H1 (cell line): ENCODE measurements around the gene KPNA4. TPM values are rescaled to one million over a fixed set of nuclear protein-coding genes. Genes with fewer than 3 reads are reported as not detected.

Experiments used
- CTCF ChIA-PET: fragments of 300-600 bp; sonication (Branson Sonifier 250); formaldehyde crosslinking; loops from one replicate; lab custom pipeline; 2021; ENCODE audit not compliant: partially characterized antibody; lab: Charles Lee
- POLR2A ChIA-PET: fragments of 300-600 bp; sonication (Branson Sonifier 250); formaldehyde crosslinking; loops from one replicate; lab custom pipeline; 2021; ENCODE audit warnings: inconsistent platforms; ENCODE audit not compliant: partially characterized antibody; lab: Charles Lee
- DNase-seq, 2 experiments: peaks; one replicate each; pipeline versions ENCODE4 v3.0.0 to v3.0.0-alpha.2; 2010 to 2022; ENCODE audit warnings: low spot score in 2 of 2, low read depth in 1 of 2, mixed read lengths in 1 of 2
- FAIRE-seq: peaks from 2 replicates; lab custom pipeline; 2011; peaks lifted over from hg19 to GRCh38; lab: Jason Lieb, UNC
- H2AFZ ChIP-seq: 2 replicates; pipeline ENCODE4 v1.8.1; 2012; ENCODE audit warnings: low read length, inconsistent platforms
- H2AK5ac ChIP-seq: 2 replicates; pipeline ENCODE4 v1.6.1; 2013; ENCODE audit warnings: low read depth, low read length
- H2BK120ac ChIP-seq: replicated peaks from 2 replicates; pipeline ENCODE3; 2013; ENCODE audit warnings: low read depth, low read length, inconsistent platforms
- H2BK12ac ChIP-seq: 2 replicates; pipeline ENCODE4 v1.6.1; 2013; ENCODE audit warnings: low read depth, low read length
- H2BK15ac ChIP-seq: 2 replicates; pipeline ENCODE4 v1.6.1; 2013; ENCODE audit warnings: low read length
- H2BK20ac ChIP-seq: 2 replicates; pipeline ENCODE4 v1.6.1; 2013; ENCODE audit warnings: low read length
- H2BK5ac ChIP-seq: 2 replicates; pipeline ENCODE4 v1.6.1; 2013; ENCODE audit warnings: low read depth, low read length
- H3K14ac ChIP-seq: 2 replicates; pipeline ENCODE4 v1.6.1; 2013; ENCODE audit warnings: inconsistent platforms; ENCODE audit not compliant: insufficient read length
- H3K18ac ChIP-seq: 2 replicates; pipeline ENCODE4 v1.6.1; 2013; ENCODE audit warnings: low read length; ENCODE audit errors: extremely low read depth
- H3K23ac ChIP-seq: 2 replicates; pipeline ENCODE4 v1.6.1; 2013; ENCODE audit warnings: inconsistent platforms; ENCODE audit not compliant: insufficient read length
- H3K23me2 ChIP-seq: 2 replicates; pipeline ENCODE4 v1.6.1; 2013; ENCODE audit warnings: low read depth, low read length
- H3K27ac ChIP-seq: 2 replicates; pipeline ENCODE4 v1.6.1; 2011; ENCODE audit warnings: low read depth, low read length, inconsistent platforms
- H3K27me3 ChIP-seq, 4 experiments: replicated peaks in 1 of 4; 1 replicate in 1 of 4; 2 replicates in 3 of 4; pipeline versions ENCODE4 v1.6.1 to v1.8.1; 2011 to 2013; ENCODE audit warnings: low read length in 3 of 4, mild to moderate bottlenecking in 3 of 4, inconsistent platforms in 2 of 4, mixed read lengths in 2 of 4, moderate library complexity in 1 of 4; ENCODE audit not compliant: control insufficient read depth in 3 of 4, insufficient read depth in 3 of 4; ENCODE audit errors: extremely low read depth in 1 of 4
- H3K36me3 ChIP-seq, 4 experiments: 2 replicates each; pipeline versions ENCODE4 v1.6.1 to v1.8.1; 2011 to 2013; ENCODE audit warnings: mild to moderate bottlenecking in 4 of 4, low read length in 3 of 4, moderate library complexity in 2 of 4, control low read depth in 1 of 4, inconsistent platforms in 1 of 4; ENCODE audit not compliant: insufficient read depth in 4 of 4, control insufficient read depth in 2 of 4
- H3K4ac ChIP-seq: replicated peaks from 2 replicates; pipeline ENCODE3; 2013; ENCODE audit warnings: low read length, low read depth, mixed read lengths, inconsistent platforms; ENCODE audit not compliant: insufficient read length
- H3K4me1 ChIP-seq, 4 experiments: replicated peaks in 1 of 4; 1 replicate in 1 of 4; 2 replicates in 3 of 4; pipeline versions ENCODE4 v1.6.1 to v1.8.1; 2011 to 2013; ENCODE audit warnings: low read length in 3 of 4, inconsistent platforms in 2 of 4, mixed read lengths in 1 of 4; ENCODE audit not compliant: insufficient read depth in 4 of 4, control insufficient read depth in 3 of 4
- H3K4me2 ChIP-seq, 2 experiments: 2 replicates each; pipeline versions ENCODE4 v1.6.1 to v1.8.1; 2011 to 2013; ENCODE audit warnings: low read depth in 2 of 2, low read length in 2 of 2, control low read depth in 1 of 2, inconsistent platforms in 1 of 2, mild to moderate bottlenecking in 1 of 2; ENCODE audit not compliant: insufficient read depth in 1 of 2
- H3K4me3 ChIP-seq, 4 experiments: fragments of 200-600, 300-600 bp in 1 of 4; sonication (generic), shearing (Covaris generic), sonication (Bioruptor Twin) in 1 of 4; 2 replicates each; pipeline versions ENCODE4 v1.5.1 to v1.8.1; 2011 to 2016; ENCODE audit warnings: low read length in 4 of 4, low read depth in 3 of 4, control low read depth in 2 of 4, inconsistent platforms in 2 of 4, mild to moderate bottlenecking in 2 of 4, mixed read lengths in 1 of 4, moderate library complexity in 1 of 4; ENCODE audit not compliant: insufficient read depth in 2 of 4; ENCODE audit errors: extremely low read depth in 1 of 4
- H3K56ac ChIP-seq: replicated peaks from 2 replicates; pipeline ENCODE3; 2013; ENCODE audit warnings: low read depth, mild to moderate bottlenecking, mixed read lengths, low read length, inconsistent platforms; ENCODE audit not compliant: insufficient read length
- H3K79me1 ChIP-seq: 2 replicates; pipeline ENCODE4 v1.6.1; 2013; ENCODE audit warnings: low read depth, low read length, control low read depth
- H3K79me2 ChIP-seq, 2 experiments: 2 replicates each; pipeline versions ENCODE4 v1.6.1 to v1.8.1; 2012 to 2013; ENCODE audit warnings: low read length in 2 of 2, mild to moderate bottlenecking in 2 of 2, inconsistent platforms in 1 of 2; ENCODE audit not compliant: insufficient read depth in 2 of 2, control insufficient read depth in 1 of 2
- H3K9ac ChIP-seq, 4 experiments: replicated peaks in 1 of 4; 1 replicate in 1 of 4; 2 replicates in 3 of 4; pipeline versions ENCODE4 v1.6.1 to v1.8.1; 2011 to 2013; ENCODE audit warnings: low read depth in 3 of 4, low read length in 3 of 4, control low read depth in 2 of 4, mild to moderate bottlenecking in 2 of 4, moderate library complexity in 2 of 4, inconsistent platforms in 1 of 4; ENCODE audit errors: extremely low read depth in 1 of 4
- H3K9me3 ChIP-seq, 2 experiments: 2 replicates each; pipeline versions ENCODE4 v1.6.1 to v1.8.1; 2012 to 2013; ENCODE audit warnings: mild to moderate bottlenecking in 2 of 2, moderate library complexity in 2 of 2, control low read depth in 1 of 2, inconsistent platforms in 1 of 2, low read depth in 1 of 2, low read length in 1 of 2, mixed read lengths in 1 of 2; ENCODE audit not compliant: insufficient read depth in 2 of 2
- H4K20me1 ChIP-seq, 2 experiments: replicated peaks in 1 of 2; 2 replicates each; pipeline versions ENCODE3 to v1.8.1; 2011 to 2013; ENCODE audit warnings: inconsistent platforms in 2 of 2, low read length in 2 of 2, mild to moderate bottlenecking in 1 of 2; ENCODE audit not compliant: insufficient read depth in 2 of 2, control insufficient read depth in 1 of 2
- H4K5ac ChIP-seq: 2 replicates; pipeline ENCODE4 v1.6.1; 2013; ENCODE audit warnings: low read length, low read depth, mixed read lengths, inconsistent platforms; ENCODE audit not compliant: insufficient read length
- H4K8ac ChIP-seq: 2 replicates; pipeline ENCODE4 v1.8.0; 2013; ENCODE audit warnings: mild to moderate bottlenecking, moderate library complexity, low read length, inconsistent platforms; ENCODE audit not compliant: insufficient read depth; ENCODE audit errors: extremely low read depth
- H4K91ac ChIP-seq: replicated peaks from 2 replicates; pipeline ENCODE3; 2013; ENCODE audit warnings: low read length, mixed read lengths, inconsistent platforms; ENCODE audit not compliant: insufficient read length
- CBX8 ChIP-seq: fragments of 300-800, 300-1000 bp; sonication (generic); IDR thresholded peaks from 2 replicates; pipeline ENCODE4 v1.7.1; 2016; ENCODE audit warnings: low read depth, low read length, borderline replicate concordance
- JUND ChIP-seq: IDR thresholded peaks from 2 replicates; pipeline ENCODE4 v1.6.1; 2011; ENCODE audit warnings: mild to moderate bottlenecking, improper control_type of control experiment, low read length
- KDM5A ChIP-seq: fragments of 200-600 bp; IDR thresholded peaks from 2 replicates; pipeline ENCODE4 v1.7.1; 2012; ENCODE audit warnings: mild to moderate bottlenecking, low read length, inconsistent platforms, mixed read lengths
- SIRT6 ChIP-seq: IDR thresholded peaks from one replicate; pipeline ENCODE4 v1.7.1; 2012; ENCODE audit warnings: low read length, inconsistent platforms
- SP4 ChIP-seq: IDR thresholded peaks from 2 replicates; pipeline ENCODE4 v1.6.1; 2012; ENCODE audit warnings: low read length, inconsistent platforms
- USF2 ChIP-seq: IDR thresholded peaks from 2 replicates; pipeline ENCODE4 v1.6.1; 2011; ENCODE audit warnings: low read length, improper control_type of control experiment
- polyA plus RNA-seq, 7 experiments: library from polyadenylated mRNA; depleted of rRNA in 3 of 7; stranded (reverse) in 5 of 7; unstranded in 2 of 7; fragments of >200 nt in 5 of 7; fragments of 200-250 nt in 2 of 7; gene quantifications; 1 replicate in 5 of 7; 2 replicates in 1 of 7; 4 replicates in 1 of 7; pipeline versions ENCODE4 v1.2.1 to v1.2.3, GENCODE V29; 2011 to 2013; ENCODE audit warnings: missing spikeins in 2 of 7, mixed read lengths in 2 of 7
- total RNA-seq: library from RNA; stranded (reverse); fragmentation: NEBNext Ultra II Directional; extraction: Animal tissue kit (Norgen Biotek cat#: 25700); gene quantifications from 2 replicates; pipeline ENCODE4 v1.2.1, GENCODE V29; 2021
- TF ChIP-seq, protein P1 (sequence below): IDR thresholded peaks from 2 replicates; pipeline ENCODE4 v1.6.1; 2011; ENCODE audit warnings: low read depth, mild to moderate bottlenecking, low read length; ENCODE audit not compliant: insufficient read depth

KPNA4 gene
- total and polyA plus RNA-seq, 2 of the 8 experiments (the other 6 are each of a cell fraction or from before 2014, with no cell fraction given): 13.2 to 81.9 TPM

DNA sequence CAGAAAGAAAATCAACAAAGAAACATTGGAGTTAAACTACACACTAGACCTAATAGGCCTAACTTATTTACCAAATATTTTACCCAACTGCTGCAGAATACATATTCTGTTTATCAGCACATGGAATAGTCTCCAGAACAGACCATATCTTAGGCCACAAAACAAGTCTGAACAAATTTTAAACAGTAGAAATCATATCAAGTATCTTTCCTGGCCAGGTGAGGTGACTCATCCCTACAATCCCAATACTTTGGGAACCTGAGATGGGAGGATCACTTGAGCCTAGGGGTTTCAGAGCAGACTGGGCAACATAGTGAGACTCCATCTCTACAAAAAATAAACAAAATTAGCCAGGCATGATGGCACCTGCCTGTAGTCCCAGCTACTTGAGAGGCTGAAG, 18.1 kb upstream of the KPNA4 start:
- Histone ChIP-seq H3K23ac (no peak overlapping the region), H2BK20ac (no peak overlapping the region), H3K36me3 (no peaks in the 10 kb centered on the region), H3K79me1 (no peaks in the 10 kb centered on the region), H4K8ac (no peak overlapping the region), H2BK15ac (no peak overlapping the region), H3K23me2 (no peaks in the 10 kb centered on the region), H2BK12ac (no peak overlapping the region), H3K9ac (no peak overlapping the region), H3K79me2 (no peaks in the 10 kb centered on the region), H3K27me3 (no peaks in the 10 kb centered on the region), H3K4ac (no peak overlapping the region), H2BK5ac (no peak overlapping the region), H3K56ac (no peak overlapping the region), H2AFZ (no peak overlapping the region), H3K4me3 (no peak overlapping the region), H3K27ac (no peak overlapping the region), H4K91ac (no peak overlapping the region), H2BK120ac (no peak overlapping the region), H4K5ac (no peak overlapping the region), H3K4me2 (no peak overlapping the region), H4K20me1 (no peaks in the 10 kb centered on the region), H2AK5ac (no peak overlapping the region), H3K4me1 (peaks cover 0 to 3% (median 0%) of the 10 kb centered on the region in 4 experiments; a peak in 3 of 7 replicates), H3K14ac (no peak overlapping the region), H3K9me3 (no peaks in the 10 kb centered on the region), H3K18ac (no peak overlapping the region)
- ChIA-PET POLR2A (no interaction called here), CTCF (no interaction called here)
- DNase-seq (no peak), FAIRE-seq (no peak)
- TF ChIP-seq SIRT6 (no peak), KDM5A (no peak), USF2 (no peak), SP4 (no peak), JUND (no peak), CBX8 (no peak)
- TF ChIP-seq, protein P1, sequence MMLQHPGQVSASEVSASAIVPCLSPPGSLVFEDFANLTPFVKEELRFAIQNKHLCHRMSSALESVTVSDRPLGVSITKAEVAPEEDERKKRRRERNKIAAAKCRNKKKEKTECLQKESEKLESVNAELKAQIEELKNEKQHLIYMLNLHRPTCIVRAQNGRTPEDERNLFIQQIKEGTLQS: no peak
